GM10266 (cell line): ENCODE results near the gene RSBN1.
A peak's percentile ranks its signal among the peaks of the same experiment; 100 is the strongest.

Experiments used
- DNase-seq: peaks from one replicate; pipeline ENCODE4 v3.0.0; 2012; ENCODE audit errors: extremely low spot score
- CTCF ChIP-seq: IDR thresholded peaks from 2 replicates; pipeline ENCODE4 v1.5.1; 2012; ENCODE audit warnings: mild to moderate bottlenecking, low read depth; ENCODE audit not compliant: control insufficient read depth, insufficient read depth; ENCODE audit errors: missing control alignments

RSBN1 gene

GRCh38 chr1:113811888-113812660, at the start of gene RSBN1:
RSBN1 (minus strand) TSS chr1:113812476; CDS start chr1:113812412, 64 bp downstream.
- TF ChIP-seq CTCF: peak; percentile 10
- DNase-seq: peak; percentile 90

- no peak for TF ChIP-seq CTCF
- DNase-seq: no peak
These were observed 49.4 kb upstream of the RSBN1 start for GRCh38 chr1:113861641-113862040.

GRCh38 chr1:113860891-113861290, 48.6 kb upstream of the RSBN1 start:
- no peak for TF ChIP-seq CTCF
- DNase-seq: no peak

- peak; percentile 40 for DNase-seq
- no peak for TF ChIP-seq CTCF
These were observed 47.4 kb upstream of the RSBN1 start for GRCh38 chr1:113859478-113860175.

GRCh38 chr1:113858982-113859381, 46.7 kb upstream of the RSBN1 start:
- no peak for DNase-seq
- TF ChIP-seq CTCF: no peak

GRCh38 chr1:113858418-113858817, 46.1 kb upstream of the RSBN1 start:
- no peak for DNase-seq
- no peak for TF ChIP-seq CTCF

- TF ChIP-seq CTCF: no peak
- DNase-seq: no peak
These were observed 45.5 kb upstream of the RSBN1 start for GRCh38 chr1:113857776-113858175.
